ENCODE data around the gene SYNGR2.

GRCh38 chr17:78143214-78144146, 24.9 kb upstream of the SYNGR2 start:
- TF ChIP-seq ARNT (IDR thresholded peaks at IDR 0.05) (no peak), PKNOX1 (IDR thresholded peaks at IDR 0.05) (no peak), SP1 (IDR thresholded peaks at IDR 0.05) (no peak), FOXA1 (IDR thresholded peaks at IDR 0.05) (no peak)

Data from HEK293T (cell line).